OCI-LY3 (cell line): Measurements from ENCODE around the gene FGGY.

Experiments
- H2AFZ ChIP-seq: fragments of 200-600, 300-600 bp; shearing (Covaris generic); 2 replicates; pipeline ENCODE4 v1.6.0; 2014; ENCODE audit warnings: antibody characterized with exemption, low read depth, low read length
- H3K27ac ChIP-seq: fragments of 200-600, 300-600 bp; sonication (generic); 2 replicates; pipeline ENCODE4 v1.5.1; 2014; ENCODE audit warnings: mild to moderate bottlenecking, low read length, moderate library complexity, mixed read lengths
- H3K27me3 ChIP-seq: fragments of 200-600, 300-600 bp; sonication (generic); 2 replicates; pipeline ENCODE4 v1.6.1; 2014; ENCODE audit warnings: low read depth, low read length, mixed read lengths
- H3K36me3 ChIP-seq: fragments of 200-600, 300-600 bp; sonication (generic); replicated peaks from 2 replicates; pipeline ENCODE3; 2014; ENCODE audit warnings: low read depth, low read length, mixed read lengths
- H3K4me1 ChIP-seq: fragments of 300-600, 200-600 bp; sonication (generic); 2 replicates; pipeline ENCODE4 v1.6.1; 2014; ENCODE audit warnings: low read length, mixed read lengths
- H3K4me2 ChIP-seq: fragments of 200-600, 300-600 bp; sonication (generic); 2 replicates; pipeline ENCODE4 v1.6.1; 2014; ENCODE audit warnings: low read length, mixed read lengths
- H3K4me3 ChIP-seq: fragments of 300-600, 200-600 bp; sonication (generic); 2 replicates; pipeline ENCODE4 v1.5.1; 2014; ENCODE audit warnings: antibody characterized with exemption, mild to moderate bottlenecking, low read length, moderate library complexity
- H3K79me2 ChIP-seq: fragments of 300-600, 200-600 bp; shearing (Covaris generic); 2 replicates; pipeline ENCODE4 v1.6.1; 2014; ENCODE audit warnings: mild to moderate bottlenecking, low read length, mixed read lengths
- H3K9ac ChIP-seq: fragments of 300-600, 200-600 bp; shearing (Covaris generic); 2 replicates; pipeline ENCODE4 v1.6.0; 2014; ENCODE audit warnings: mild to moderate bottlenecking, low read length, moderate library complexity
- H3K9me3 ChIP-seq: fragments of 200-600, 300-600 bp; shearing (Covaris generic); 2 replicates; pipeline ENCODE4 v1.6.1; 2014; ENCODE audit warnings: low read length, mixed read lengths; ENCODE audit not compliant: insufficient read depth
- H4K20me1 ChIP-seq: fragments of 200-600, 300-600 bp; sonication (generic); 2 replicates; pipeline ENCODE4 v1.6.1; 2016; ENCODE audit warnings: low read length, mixed read lengths; ENCODE audit not compliant: insufficient read depth
- EZH2phosphoT487 ChIP-seq: fragments of 200-600 bp; shearing (Covaris generic); IDR thresholded peaks from 2 replicates; pipeline ENCODE4 v1.6.1; 2018; ENCODE audit warnings: antibody characterized with exemption, mixed run types, low read depth
- TF ChIP-seq, protein P1 (sequence below): fragments of 200-600, 300-600 bp; sonication (generic); IDR thresholded peaks from 2 replicates; pipeline ENCODE4 v1.5.1; 2014; ENCODE audit warnings: antibody characterized with exemption, low read length, low read depth

The FGGY gene

DNA sequence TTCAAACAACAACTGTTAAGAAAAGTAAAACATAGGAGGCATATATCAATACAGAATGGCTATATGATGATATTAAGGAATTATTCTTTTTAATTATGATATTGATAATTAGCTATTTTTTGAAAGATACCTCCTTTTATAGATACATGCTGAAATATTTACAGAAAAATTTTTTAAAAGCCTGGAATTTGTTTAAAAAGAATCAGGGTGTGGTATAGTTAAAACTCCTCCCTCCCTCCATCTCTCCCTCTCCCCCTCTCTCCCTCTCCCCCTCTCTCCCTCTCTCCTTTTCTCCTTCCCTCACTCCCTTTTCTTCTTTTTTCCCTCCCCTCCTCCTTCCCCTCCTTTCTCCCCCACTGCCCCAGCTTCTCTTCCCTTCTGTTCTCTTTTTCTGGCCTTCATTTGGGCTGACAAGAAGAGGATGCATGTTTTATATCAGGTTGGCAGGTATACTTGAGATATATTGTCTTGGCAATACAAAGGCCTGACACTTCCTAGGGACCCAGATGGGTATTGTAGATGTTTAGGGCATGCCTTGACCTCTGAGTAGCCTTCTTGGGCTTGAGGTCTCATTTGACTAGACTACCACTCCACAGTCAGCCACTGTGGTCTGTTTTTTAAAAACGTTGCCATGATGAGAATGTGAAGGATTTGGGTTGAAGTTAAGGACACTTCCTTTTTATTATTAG lies 124.5 kb downstream of the FGGY start:
- Histone ChIP-seq H3K79me2 (no peaks in the 10 kb centered on the region), H2AFZ (no peak overlapping the region), H3K4me3 (no peak overlapping the region), H3K27me3 (no peaks in the 10 kb centered on the region), H3K9me3 (no peaks in the 10 kb centered on the region), H3K36me3 (no peaks in the 10 kb centered on the region), H3K9ac (no peak overlapping the region), H3K4me2 (no peak overlapping the region), H4K20me1 (no peaks in the 10 kb centered on the region), H3K27ac (no peak overlapping the region), H3K4me1 (no peaks in the 10 kb centered on the region)
- TF ChIP-seq EZH2phosphoT487, result no peak

DNA sequence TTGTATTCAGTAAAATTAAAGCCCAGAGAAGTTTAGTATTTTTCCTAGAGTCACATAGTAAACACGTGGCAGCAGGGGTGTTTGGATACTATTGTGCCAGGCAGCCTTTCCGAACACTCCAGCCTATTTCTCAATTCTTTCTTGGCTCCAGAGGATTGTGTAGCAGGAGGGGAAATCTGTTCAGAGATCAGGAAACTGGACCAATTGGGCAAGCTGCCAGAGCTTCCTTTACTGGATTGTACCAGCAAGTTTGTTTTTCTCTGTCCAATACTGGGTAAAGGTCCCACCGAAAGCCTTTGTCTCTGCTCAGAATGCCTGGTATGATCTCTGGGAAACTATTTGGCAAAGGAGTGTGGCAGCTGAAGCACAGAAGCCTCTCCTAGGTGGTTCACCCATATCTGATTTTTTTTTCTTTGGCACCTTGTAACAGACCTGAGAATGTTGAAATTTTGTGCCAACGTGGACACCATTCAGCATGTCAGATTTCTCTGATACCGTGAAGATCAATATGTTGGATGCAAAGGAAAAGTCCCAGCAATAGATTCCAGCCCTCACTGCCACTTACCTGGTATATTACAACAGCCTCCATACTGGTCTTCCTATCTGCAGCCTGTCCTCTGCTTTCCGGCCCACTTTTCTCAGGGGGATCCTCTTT lies 126.2 kb downstream of the FGGY start:
- H3K4me2 ChIP-seq, result no peak overlapping the region
- H4K20me1 ChIP-seq, result no peaks in the 10 kb centered on the region
- no peaks in the 10 kb centered on the region for H3K4me1 ChIP-seq
- H3K4me3 ChIP-seq, result no peak overlapping the region
- H3K9ac ChIP-seq, result no peak overlapping the region
- no peak overlapping the region for H2AFZ ChIP-seq
- no peaks in the 10 kb centered on the region for H3K9me3 ChIP-seq
- H3K79me2 ChIP-seq, result no peaks in the 10 kb centered on the region
- H3K27me3 ChIP-seq, result no peaks in the 10 kb centered on the region
- no peak for TF ChIP-seq EZH2phosphoT487
- TF ChIP-seq, protein P1, sequence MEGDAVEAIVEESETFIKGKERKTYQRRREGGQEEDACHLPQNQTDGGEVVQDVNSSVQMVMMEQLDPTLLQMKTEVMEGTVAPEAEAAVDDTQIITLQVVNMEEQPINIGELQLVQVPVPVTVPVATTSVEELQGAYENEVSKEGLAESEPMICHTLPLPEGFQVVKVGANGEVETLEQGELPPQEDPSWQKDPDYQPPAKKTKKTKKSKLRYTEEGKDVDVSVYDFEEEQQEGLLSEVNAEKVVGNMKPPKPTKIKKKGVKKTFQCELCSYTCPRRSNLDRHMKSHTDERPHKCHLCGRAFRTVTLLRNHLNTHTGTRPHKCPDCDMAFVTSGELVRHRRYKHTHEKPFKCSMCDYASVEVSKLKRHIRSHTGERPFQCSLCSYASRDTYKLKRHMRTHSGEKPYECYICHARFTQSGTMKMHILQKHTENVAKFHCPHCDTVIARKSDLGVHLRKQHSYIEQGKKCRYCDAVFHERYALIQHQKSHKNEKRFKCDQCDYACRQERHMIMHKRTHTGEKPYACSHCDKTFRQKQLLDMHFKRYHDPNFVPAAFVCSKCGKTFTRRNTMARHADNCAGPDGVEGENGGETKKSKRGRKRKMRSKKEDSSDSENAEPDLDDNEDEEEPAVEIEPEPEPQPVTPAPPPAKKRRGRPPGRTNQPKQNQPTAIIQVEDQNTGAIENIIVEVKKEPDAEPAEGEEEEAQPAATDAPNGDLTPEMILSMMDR, result no peak
- no peaks in the 10 kb centered on the region for H3K36me3 ChIP-seq
- no peak overlapping the region for H3K27ac ChIP-seq

DNA sequence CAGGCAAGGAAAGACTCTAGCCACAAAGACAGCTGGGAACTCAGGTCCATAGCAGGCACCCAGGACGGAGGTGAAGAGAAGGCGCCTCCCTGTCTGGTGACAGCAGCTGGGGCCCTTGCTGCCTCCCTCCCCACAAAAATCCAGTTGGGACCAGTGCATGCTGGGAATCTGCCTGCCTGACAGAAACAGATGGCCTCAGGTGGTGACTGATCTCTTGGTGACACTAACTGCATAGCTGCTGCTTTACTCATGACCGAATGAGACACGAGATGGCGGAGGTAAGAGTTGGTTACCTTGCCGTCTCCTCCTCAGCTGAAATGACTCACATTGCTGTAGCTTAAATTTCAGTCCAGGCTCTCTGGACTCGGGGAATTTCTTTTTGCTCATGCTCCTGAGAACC lies 130.3 kb downstream of the FGGY start:
- Histone ChIP-seq H2AFZ (no peak overlapping the region), H3K9ac (no peak overlapping the region), H3K4me2 (no peak overlapping the region), H3K9me3 (no peaks in the 10 kb centered on the region), H3K27ac (no peak overlapping the region), H4K20me1 (no peaks in the 10 kb centered on the region), H3K4me3 (no peak overlapping the region), H3K4me1 (peaks cover 15% of the 10 kb centered on the region), H3K79me2 (no peaks in the 10 kb centered on the region), H3K27me3 (no peaks in the 10 kb centered on the region), H3K36me3 (no peaks in the 10 kb centered on the region)
- TF ChIP-seq EZH2phosphoT487, result no peak
- TF ChIP-seq, protein P1, result no peak

DNA sequence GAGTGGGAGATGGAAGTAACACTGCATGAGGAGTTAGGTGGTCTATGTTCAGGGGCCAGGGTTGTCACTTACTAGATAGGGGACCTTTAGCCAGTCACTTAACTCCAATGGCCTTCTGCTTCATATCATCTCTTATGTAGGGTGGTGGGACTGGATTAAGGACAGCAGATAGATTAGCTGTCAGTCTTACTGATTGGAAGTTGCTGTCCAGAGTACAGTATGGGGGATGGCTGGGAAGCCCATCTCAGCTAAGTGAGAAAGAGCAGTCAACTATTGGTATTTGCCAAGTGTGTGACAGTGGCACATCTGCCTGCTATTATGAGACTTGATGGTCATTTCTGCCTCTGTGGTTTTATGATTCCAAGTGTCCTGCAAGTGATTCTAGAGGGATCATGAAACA lies 130.9 kb downstream of the FGGY start:
- Histone ChIP-seq H2AFZ (no peak overlapping the region), H3K9ac (no peak overlapping the region), H3K4me3 (no peak overlapping the region), H3K4me2 (no peak overlapping the region), H4K20me1 (no peaks in the 10 kb centered on the region), H3K4me1 (peaks cover 19% of the 10 kb centered on the region), H3K9me3 (no peaks in the 10 kb centered on the region), H3K27ac (no peak overlapping the region), H3K27me3 (no peaks in the 10 kb centered on the region), H3K36me3 (no peaks in the 10 kb centered on the region), H3K79me2 (no peaks in the 10 kb centered on the region)
- TF ChIP-seq, protein P1, result no peak
- no peak for TF ChIP-seq EZH2phosphoT487
